Uterus (tissue), 4 donors: Measurements from ENCODE around the gene CLNK. TPM values are rescaled to one million over a fixed set of nuclear protein-coding genes. Genes with fewer than 3 reads are reported as not detected.

Experiments used
- DNase-seq, 2 donors: peaks; one replicate each; pipeline ENCODE4 v3.0.0-alpha.2; 2019 to 2020
- H3K27ac ChIP-seq, 2 donors: fragments of 200-600 bp; sonication (generic); 1 replicate in 1 of 2; 2 replicates in 1 of 2; pipeline ENCODE4 v1.5.1; 2016 to 2018
- H3K27me3 ChIP-seq, 2 donors: fragments of 200-600 bp; sonication (generic); one replicate each; pipeline ENCODE4 v1.5.1; 2018 to 2019; ENCODE audit warnings: control low read depth in 1 of 2
- H3K36me3 ChIP-seq, 2 donors: fragments of 200-600 bp; sonication (generic); one replicate each; pipeline ENCODE4 v1.5.1; 2019; ENCODE audit warnings: control low read depth in 1 of 2
- H3K4me1 ChIP-seq, 2 donors: fragments of 200-600 bp; sonication (generic); one replicate each; pipeline ENCODE4 v1.5.1; 2018 to 2019; ENCODE audit warnings: control low read depth in 1 of 2
- H3K4me3 ChIP-seq, 2 donors: fragments of 200-600 bp; sonication (generic); 1 replicate in 1 of 2; 2 replicates in 1 of 2; pipeline ENCODE4 v1.5.1; 2018 to 2019; ENCODE audit warnings: mild to moderate bottlenecking in 1 of 2
- H3K9me3 ChIP-seq, 2 donors: fragments of 200-600 bp; sonication (generic); one replicate each; pipeline ENCODE4 v1.5.1; 2019; ENCODE audit warnings: control low read depth in 1 of 2
- CTCF ChIP-seq, 4 experiments: fragments of 200-600 bp in 2 of 4; fragments of 450-650 bp in 2 of 4; sonication (generic) in 2 of 4; IDR thresholded peaks; one replicate each; pipeline ENCODE4 v1.5.1; 2016 to 2019; ENCODE audit warnings: antibody characterized with exemption in 4 of 4, mild to moderate bottlenecking in 2 of 4, moderate library complexity in 1 of 4
- POLR2A ChIP-seq, 2 donors: fragments of 450-650 bp; IDR thresholded peaks; one replicate each; pipeline ENCODE4 v1.6.1; 2016; ENCODE audit warnings: antibody characterized with exemption in 2 of 2, mild to moderate bottlenecking in 1 of 2, moderate library complexity in 1 of 2
- intact Hi-C: fragments of 100-400 bp; cut with DNase I; formaldehyde crosslinking; loops from one replicate; pipeline ENCODE4 v1.15.1; 2023; ENCODE audit warnings: low total_unique reads
- total RNA-seq, 4 donors: library from RNA; depleted of rRNA in 3 of 4; stranded (reverse); fragments of >200 nt in 3 of 4; gene quantifications; one replicate each; pipeline versions ENCODE4 v1.1.0 to v1.2.4, GENCODE V29; 2014 to 2023
- donor health status: DM: yes; HTN: yes; CAD: no.

Gene CLNK
- total RNA-seq, 4 donors from 2014 or later: not detected

DNA sequence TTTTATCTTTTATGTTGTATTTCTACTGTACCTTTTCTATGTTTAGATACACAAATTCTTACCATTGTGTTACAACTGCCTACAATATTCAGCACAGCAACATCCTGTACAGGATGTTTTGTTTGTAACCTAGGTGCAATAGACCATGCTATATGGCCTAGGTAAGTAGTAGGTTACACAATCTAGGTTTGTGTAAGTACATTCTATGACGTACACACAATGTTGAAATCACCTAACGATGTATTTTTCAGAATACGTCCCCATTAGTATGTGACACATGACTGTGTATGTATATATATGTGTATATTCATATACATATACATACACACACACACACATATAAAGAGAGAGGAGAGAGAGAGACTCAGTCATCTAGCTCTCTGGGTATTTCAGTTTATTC is 103.5 kb downstream of the CLNK start:
- no peaks in the 10 kb centered on the region for H3K9me3 ChIP-seq
- no peak overlapping the region for H3K27ac ChIP-seq
- intact Hi-C loops: no loop called here
- no peaks in the 10 kb centered on the region for H3K27me3 ChIP-seq
- H3K4me3 ChIP-seq: no peak overlapping the region
- no peak for DNase-seq
- H3K4me1 ChIP-seq: no peaks in the 10 kb centered on the region
- H3K36me3 ChIP-seq: no peaks in the 10 kb centered on the region
- TF ChIP-seq CTCF (IDR thresholded peaks at IDR 0.05) (no peak), POLR2A (IDR thresholded peaks at IDR 0.05) (no peak)

DNA sequence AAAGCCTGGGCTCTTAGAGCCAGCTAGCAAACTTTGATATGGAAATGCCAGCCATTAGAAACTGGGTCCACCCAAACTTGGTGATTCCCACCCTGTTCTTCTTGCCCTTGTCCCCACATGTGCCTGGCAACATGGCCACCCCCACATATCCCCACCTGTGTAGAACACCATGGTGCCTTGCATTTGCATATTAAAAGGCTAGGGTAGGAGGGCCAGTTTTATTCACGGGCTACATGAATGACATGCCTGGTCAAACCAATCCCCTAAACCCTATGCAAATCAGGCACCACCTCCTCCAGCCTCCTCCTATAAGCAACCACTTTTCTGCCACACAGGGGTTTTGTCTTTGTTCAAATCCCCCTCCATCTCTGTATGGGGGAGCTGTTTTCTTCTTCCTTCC is 104.9 kb downstream of the CLNK start:
- TF ChIP-seq POLR2A (IDR thresholded peaks at IDR 0.05) (no peak), CTCF (IDR thresholded peaks at IDR 0.05) (no peak)
- no peak overlapping the region for H3K4me3 ChIP-seq
- intact Hi-C loops: no loop called here
- DNase-seq: no peak
- no peaks in the 10 kb centered on the region for H3K27me3 ChIP-seq
- no peaks in the 10 kb centered on the region for H3K36me3 ChIP-seq
- H3K4me1 ChIP-seq: no peaks in the 10 kb centered on the region
- H3K9me3 ChIP-seq: no peaks in the 10 kb centered on the region
- H3K27ac ChIP-seq: no peak overlapping the region

DNA sequence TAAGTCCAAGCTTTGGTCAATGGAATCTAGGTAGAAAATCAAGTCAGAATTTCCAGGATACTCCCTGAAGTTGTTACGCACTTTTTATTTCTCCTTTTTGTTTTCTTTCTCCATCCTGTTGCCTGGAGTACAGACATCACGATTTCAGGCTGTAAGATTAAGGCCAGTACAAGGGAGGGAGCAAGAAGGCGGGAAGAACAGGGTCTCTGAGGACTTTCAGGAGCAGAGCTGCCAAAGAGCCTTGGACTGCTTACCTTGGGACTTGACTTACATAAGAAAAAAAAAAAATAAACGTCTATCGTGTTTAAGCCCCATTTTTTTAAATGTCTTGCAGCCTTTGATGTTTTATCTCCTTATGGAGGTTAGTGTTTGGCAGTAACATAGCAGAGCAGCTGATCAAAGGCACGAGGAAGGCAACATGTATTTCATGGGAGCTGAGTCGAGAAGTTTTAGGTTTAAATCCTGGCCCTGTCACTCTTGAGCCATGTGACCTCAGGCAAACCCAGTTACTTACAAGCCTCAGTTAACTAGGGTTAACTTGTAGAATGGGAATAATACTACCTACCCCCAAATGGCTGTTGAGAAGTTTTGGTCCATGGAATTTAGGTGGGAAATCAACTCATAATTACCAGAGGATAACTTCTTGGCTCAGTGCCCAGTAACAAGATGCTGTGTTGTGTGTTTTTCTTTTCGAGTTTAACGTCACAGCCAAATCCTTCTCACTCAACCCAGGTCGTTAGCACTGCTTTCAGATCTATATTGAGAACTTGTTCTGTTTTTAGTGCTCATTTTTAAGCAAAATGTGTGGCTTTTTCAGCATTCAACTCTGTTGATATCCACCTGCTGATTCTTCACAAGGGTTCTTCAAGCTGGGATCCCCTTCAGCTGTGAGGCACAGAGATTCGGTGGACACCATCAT is 106.8 kb downstream of the CLNK start:
- H3K36me3 ChIP-seq: no peaks in the 10 kb centered on the region
- no peak overlapping the region for H3K27ac ChIP-seq
- no peaks in the 10 kb centered on the region for H3K4me1 ChIP-seq
- H3K9me3 ChIP-seq: no peaks in the 10 kb centered on the region
- TF ChIP-seq POLR2A (IDR thresholded peaks at IDR 0.05) (no peak), CTCF (IDR thresholded peaks at IDR 0.05) (no peak)
- no peak for DNase-seq
- H3K27me3 ChIP-seq: no peaks in the 10 kb centered on the region
- H3K4me3 ChIP-seq: no peak overlapping the region
- intact Hi-C loops: no loop called here

- Histone ChIP-seq H3K4me1 (no peaks in the 10 kb centered on the region), H3K27me3 (no peaks in the 10 kb centered on the region), H3K36me3 (no peaks in the 10 kb centered on the region), H3K9me3 (no peaks in the 10 kb centered on the region), H3K4me3 (no peak overlapping the region), H3K27ac (no peak overlapping the region)
- intact Hi-C loops: no loop called here
- DNase-seq: no peak
- no peak for TF ChIP-seq POLR2A (IDR thresholded peaks at IDR 0.05)
Observed at GRCh38 chr4:10577018-10577417, 107.5 kb downstream of the CLNK start.

- no peaks in the 10 kb centered on the region for H3K27me3 ChIP-seq
- intact Hi-C loops: no loop called here
- no peak overlapping the region for H3K4me3 ChIP-seq
- H3K36me3 ChIP-seq: no peaks in the 10 kb centered on the region
- no peaks in the 10 kb centered on the region for H3K4me1 ChIP-seq
- no peaks in the 10 kb centered on the region for H3K9me3 ChIP-seq
- TF ChIP-seq CTCF (IDR thresholded peaks at IDR 0.05) (no peak), POLR2A (IDR thresholded peaks at IDR 0.05) (no peak)
- no peak overlapping the region for H3K27ac ChIP-seq
- DNase-seq: no peak
Observed at GRCh38 chr4:10576236-10576635, 108.3 kb downstream of the CLNK start.
